ENCODE data around the gene UBE2H.

DNA sequence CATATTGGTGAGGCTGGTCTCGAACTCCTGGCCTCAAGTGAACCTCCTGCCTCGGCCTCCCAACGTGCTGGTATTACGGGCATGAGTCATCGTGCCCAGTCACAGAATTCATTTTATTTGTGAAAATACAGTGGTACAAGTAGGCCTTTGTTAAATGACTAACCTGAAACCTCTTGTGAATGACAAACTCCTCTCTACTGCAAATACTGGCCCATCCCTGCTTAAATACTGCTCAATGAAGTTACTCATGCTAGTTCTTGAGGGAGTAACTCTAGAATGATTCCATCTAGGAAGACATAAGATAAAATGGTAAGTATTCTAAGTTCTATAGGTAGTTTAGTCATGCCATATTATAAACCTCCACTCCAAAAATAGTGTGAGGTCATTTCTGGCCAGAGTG, 80.7 kb downstream of the UBE2H start:
- TF ChIP-seq, protein P1, sequence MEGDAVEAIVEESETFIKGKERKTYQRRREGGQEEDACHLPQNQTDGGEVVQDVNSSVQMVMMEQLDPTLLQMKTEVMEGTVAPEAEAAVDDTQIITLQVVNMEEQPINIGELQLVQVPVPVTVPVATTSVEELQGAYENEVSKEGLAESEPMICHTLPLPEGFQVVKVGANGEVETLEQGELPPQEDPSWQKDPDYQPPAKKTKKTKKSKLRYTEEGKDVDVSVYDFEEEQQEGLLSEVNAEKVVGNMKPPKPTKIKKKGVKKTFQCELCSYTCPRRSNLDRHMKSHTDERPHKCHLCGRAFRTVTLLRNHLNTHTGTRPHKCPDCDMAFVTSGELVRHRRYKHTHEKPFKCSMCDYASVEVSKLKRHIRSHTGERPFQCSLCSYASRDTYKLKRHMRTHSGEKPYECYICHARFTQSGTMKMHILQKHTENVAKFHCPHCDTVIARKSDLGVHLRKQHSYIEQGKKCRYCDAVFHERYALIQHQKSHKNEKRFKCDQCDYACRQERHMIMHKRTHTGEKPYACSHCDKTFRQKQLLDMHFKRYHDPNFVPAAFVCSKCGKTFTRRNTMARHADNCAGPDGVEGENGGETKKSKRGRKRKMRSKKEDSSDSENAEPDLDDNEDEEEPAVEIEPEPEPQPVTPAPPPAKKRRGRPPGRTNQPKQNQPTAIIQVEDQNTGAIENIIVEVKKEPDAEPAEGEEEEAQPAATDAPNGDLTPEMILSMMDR (IDR thresholded peaks at IDR 0.05; ENCODE audit: low read length) = no peak
- no peak for TF ChIP-seq EZH2 (optimal IDR thresholded peaks at IDR 0.05; ENCODE audit: low read depth, low read length)

All from MM.1S (cell line).